Activated naive CD4-positive, alpha-beta T cell treated with anti-CD3 and anti-CD28 coated beads, Interleukin-2, amount 50 U/mL, for 24 hours (primary cell): ENCODE data around the gene TBX5.

ENCODE experiments used
- H3K27ac Mint-ChIP-seq: one replicate; pipeline ENCODE4 v1.8.0; 2021; ENCODE audit warnings: mild to moderate bottlenecking, mixed read lengths
- H3K27me3 Mint-ChIP-seq: one replicate; pipeline ENCODE4 v1.8.0; 2021; ENCODE audit warnings: mixed read lengths
- H3K36me3 Mint-ChIP-seq: one replicate; pipeline ENCODE4 v1.8.0; 2021; ENCODE audit warnings: mixed read lengths
- H3K4me1 Mint-ChIP-seq: one replicate; pipeline ENCODE4 v1.8.0; 2021; ENCODE audit warnings: mixed read lengths
- H3K4me3 Mint-ChIP-seq: one replicate; pipeline ENCODE4 v1.8.0; 2021; ENCODE audit warnings: mild to moderate bottlenecking, mixed read lengths
- H3K9me3 Mint-ChIP-seq: one replicate; pipeline ENCODE4 v1.8.0; 2021; ENCODE audit warnings: mixed read lengths

Gene TBX5

DNA sequence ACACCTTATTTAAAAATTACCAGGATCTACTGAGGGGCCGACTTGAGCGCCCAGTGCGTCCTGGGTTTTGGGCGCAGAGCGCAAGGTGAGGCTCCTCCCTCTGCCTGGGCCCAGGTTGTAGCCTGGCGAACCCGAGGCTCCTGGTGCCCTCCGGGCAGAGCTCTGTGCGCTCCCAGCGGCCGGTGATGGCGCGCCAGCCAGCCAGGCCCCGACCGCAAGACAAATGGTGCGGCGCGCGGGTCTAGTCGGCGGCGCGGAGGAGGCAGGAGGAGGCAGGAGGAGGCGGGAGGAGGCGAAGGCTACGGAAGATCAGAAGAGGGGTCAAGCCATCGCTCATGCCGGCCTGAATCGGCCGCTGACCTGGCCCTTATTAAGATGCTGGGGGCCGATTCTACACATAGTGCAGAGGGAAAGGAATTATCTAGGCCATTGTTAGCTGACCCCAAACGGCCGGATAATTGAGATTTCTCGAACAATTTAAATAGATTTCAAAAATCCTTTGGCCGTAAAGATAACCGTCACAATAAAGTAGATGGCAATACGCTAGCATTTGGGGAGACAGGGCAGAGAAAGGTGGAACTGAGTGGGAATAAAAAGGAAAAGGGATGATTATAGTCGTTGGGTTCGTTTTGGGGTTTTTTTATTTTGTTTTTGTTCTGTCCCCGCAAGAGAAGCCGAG lies 2.8 kb downstream of the TBX5 start:
- Mint-ChIP-seq H3K4me1 (peaks cover 3% of the 10 kb centered on the region), H3K4me3 (no peak overlapping the region), H3K36me3 (no peaks in the 10 kb centered on the region), H3K9me3 (no peaks in the 10 kb centered on the region), H3K27me3 (peaks cover 61% of the 10 kb centered on the region), H3K27ac (no peak overlapping the region)

DNA sequence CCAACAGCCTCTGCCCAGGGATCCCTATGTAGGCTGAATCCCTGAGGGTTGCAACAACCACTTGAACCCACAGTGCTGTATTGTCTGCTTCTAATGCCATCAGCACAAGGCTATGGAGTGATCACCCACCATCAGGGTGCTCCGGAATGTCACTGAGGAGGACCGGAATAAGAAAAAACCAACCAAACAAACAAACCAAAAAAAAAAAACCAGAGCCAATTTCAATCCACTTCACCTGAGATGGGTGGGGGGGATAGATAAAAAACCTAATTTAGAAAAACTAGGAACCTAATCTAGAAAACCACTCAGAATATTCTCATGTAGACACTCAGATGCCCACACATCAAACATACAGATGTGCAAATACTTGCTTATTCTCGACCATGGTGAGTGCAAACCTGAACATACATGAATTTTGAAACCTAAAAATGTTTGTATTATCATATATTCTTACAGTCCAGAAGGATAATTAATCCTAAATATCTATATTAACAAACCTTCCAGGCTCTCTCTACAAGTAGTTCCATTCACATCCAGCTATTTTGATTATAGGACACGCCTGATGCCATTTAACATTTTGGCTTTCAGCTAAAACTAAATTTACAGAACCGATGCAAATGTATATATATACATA lies 3.7 kb downstream of the TBX5 start:
- no peak overlapping the region for H3K27ac Mint-ChIP-seq
- no peaks in the 10 kb centered on the region for H3K4me1 Mint-ChIP-seq
- H3K9me3 Mint-ChIP-seq = no peaks in the 10 kb centered on the region
- H3K27me3 Mint-ChIP-seq = peaks cover 61% of the 10 kb centered on the region
- no peak overlapping the region for H3K4me3 Mint-ChIP-seq
- H3K36me3 Mint-ChIP-seq = no peaks in the 10 kb centered on the region

- H3K27ac Mint-ChIP-seq = no peak overlapping the region
- H3K36me3 Mint-ChIP-seq = no peaks in the 10 kb centered on the region
- no peaks in the 10 kb centered on the region for H3K4me1 Mint-ChIP-seq
- no peaks in the 10 kb centered on the region for H3K9me3 Mint-ChIP-seq
- no peak overlapping the region for H3K4me3 Mint-ChIP-seq
- H3K27me3 Mint-ChIP-seq = peaks cover 60% of the 10 kb centered on the region
These were observed 4.4 kb downstream of the TBX5 start for GRCh38 chr12:114401328-114402083.

DNA sequence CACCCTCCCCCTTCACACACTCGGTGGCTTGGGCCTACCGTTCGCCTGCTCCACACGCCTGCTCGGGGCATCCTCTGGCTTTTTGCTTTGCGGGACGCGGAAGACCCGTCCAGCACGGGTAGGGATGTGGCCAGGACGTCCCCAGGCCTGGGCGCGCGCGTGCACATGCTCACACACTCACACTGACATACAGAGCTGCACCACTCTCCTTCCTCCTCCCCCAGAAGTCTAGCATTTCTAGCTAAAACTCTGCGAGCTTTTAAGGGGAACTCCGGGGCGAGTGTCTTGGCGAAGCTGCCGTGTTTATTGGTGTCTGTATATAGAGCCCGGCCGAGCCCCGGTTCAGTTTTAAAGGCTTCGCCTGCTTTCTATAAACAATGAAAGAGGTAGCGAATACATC lies 5.0 kb downstream of the TBX5 start:
- H3K27ac Mint-ChIP-seq = no peak overlapping the region
- no peaks in the 10 kb centered on the region for H3K36me3 Mint-ChIP-seq
- H3K4me1 Mint-ChIP-seq = no peaks in the 10 kb centered on the region
- peaks cover 58% of the 10 kb centered on the region for H3K27me3 Mint-ChIP-seq
- H3K4me3 Mint-ChIP-seq = no peak overlapping the region
- no peaks in the 10 kb centered on the region for H3K9me3 Mint-ChIP-seq

- Mint-ChIP-seq H3K4me1 (no peaks in the 10 kb centered on the region), H3K27me3 (peaks cover 60% of the 10 kb centered on the region), H3K36me3 (no peaks in the 10 kb centered on the region), H3K9me3 (no peaks in the 10 kb centered on the region), H3K4me3 (no peak overlapping the region), H3K27ac (no peak overlapping the region)
These were observed 5.6 kb downstream of the TBX5 start for GRCh38 chr12:114400361-114400811.

- Mint-ChIP-seq H3K27ac (no peak overlapping the region), H3K4me3 (no peak overlapping the region), H3K4me1 (no peaks in the 10 kb centered on the region), H3K9me3 (no peaks in the 10 kb centered on the region), H3K27me3 (peaks cover 63% of the 10 kb centered on the region), H3K36me3 (no peaks in the 10 kb centered on the region)
These were observed 6.2 kb downstream of the TBX5 start for GRCh38 chr12:114399664-114400211.

- no peak overlapping the region for H3K4me3 Mint-ChIP-seq
- no peaks in the 10 kb centered on the region for H3K9me3 Mint-ChIP-seq
- peaks cover 67% of the 10 kb centered on the region for H3K27me3 Mint-ChIP-seq
- H3K36me3 Mint-ChIP-seq = no peaks in the 10 kb centered on the region
- H3K27ac Mint-ChIP-seq = no peak overlapping the region
- H3K4me1 Mint-ChIP-seq = no peaks in the 10 kb centered on the region
These were observed 7.7 kb downstream of the TBX5 start for GRCh38 chr12:114397978-114398881.

DNA sequence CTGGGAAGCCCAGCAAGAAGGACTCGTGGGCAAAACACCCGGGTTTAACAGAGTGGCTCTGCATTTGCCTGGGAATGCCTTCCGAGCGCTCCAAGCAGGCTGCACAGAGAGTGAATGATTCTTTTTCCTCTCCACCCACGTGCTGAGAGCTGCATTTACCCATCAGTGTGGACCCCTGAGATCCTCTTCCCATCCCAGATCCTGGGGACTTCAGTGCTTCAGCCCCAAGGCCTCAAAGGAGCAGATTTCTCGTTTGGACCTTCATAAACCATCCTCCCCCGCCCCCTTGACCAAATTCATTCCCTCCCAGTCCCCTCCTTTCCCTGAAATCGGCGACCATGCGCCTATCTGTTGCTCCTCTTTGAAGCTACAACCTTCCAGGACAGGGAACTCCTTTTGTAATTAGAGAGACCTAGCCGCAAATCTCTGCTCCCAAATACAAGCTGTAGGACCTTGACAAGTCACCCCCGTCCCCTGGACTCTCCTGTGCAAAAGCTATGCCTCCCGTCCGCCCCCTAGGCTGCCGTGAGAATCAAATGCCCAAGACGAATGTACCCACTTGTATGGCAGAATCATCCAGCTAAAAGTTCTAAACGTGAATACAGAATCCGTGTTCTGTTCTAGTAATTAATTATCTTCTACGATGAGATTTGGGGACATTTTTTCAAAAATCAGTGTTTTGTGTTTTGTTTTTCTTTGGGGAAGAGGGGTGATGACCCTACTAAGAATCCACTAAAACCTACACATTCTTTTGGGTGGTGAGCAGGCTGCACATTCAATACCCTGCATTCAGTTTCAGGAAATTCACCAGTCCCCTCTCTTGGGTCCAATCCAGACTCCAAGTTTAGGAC lies 8.8 kb downstream of the TBX5 start:
- H3K9me3 Mint-ChIP-seq = peaks cover 1% of the 10 kb centered on the region
- peaks cover 65% of the 10 kb centered on the region for H3K27me3 Mint-ChIP-seq
- no peak overlapping the region for H3K27ac Mint-ChIP-seq
- no peaks in the 10 kb centered on the region for H3K4me1 Mint-ChIP-seq
- H3K36me3 Mint-ChIP-seq = no peaks in the 10 kb centered on the region
- H3K4me3 Mint-ChIP-seq = no peak overlapping the region

GRCh38 chr12:114396153-114396868 lies 9.6 kb downstream of the TBX5 start:
- no peaks in the 10 kb centered on the region for H3K36me3 Mint-ChIP-seq
- H3K27me3 Mint-ChIP-seq = peaks cover 63% of the 10 kb centered on the region
- no peak overlapping the region for H3K4me3 Mint-ChIP-seq
- peaks cover 5% of the 10 kb centered on the region for H3K9me3 Mint-ChIP-seq
- H3K27ac Mint-ChIP-seq = no peak overlapping the region
- H3K4me1 Mint-ChIP-seq = no peaks in the 10 kb centered on the region

GRCh38 chr12:114395755-114396152 lies 10.2 kb downstream of the TBX5 start:
- Mint-ChIP-seq H3K4me1 (no peaks in the 10 kb centered on the region), H3K27me3 (peaks cover 64% of the 10 kb centered on the region), H3K27ac (no peak overlapping the region), H3K4me3 (no peak overlapping the region), H3K36me3 (no peaks in the 10 kb centered on the region), H3K9me3 (peaks cover 5% of the 10 kb centered on the region)

- Mint-ChIP-seq H3K9me3 (peaks cover 5% of the 10 kb centered on the region), H3K4me3 (no peak overlapping the region), H3K27ac (no peak overlapping the region), H3K27me3 (peaks cover 65% of the 10 kb centered on the region), H3K36me3 (no peaks in the 10 kb centered on the region), H3K4me1 (no peaks in the 10 kb centered on the region)
These were observed 10.7 kb downstream of the TBX5 start for GRCh38 chr12:114395233-114395632.

DNA sequence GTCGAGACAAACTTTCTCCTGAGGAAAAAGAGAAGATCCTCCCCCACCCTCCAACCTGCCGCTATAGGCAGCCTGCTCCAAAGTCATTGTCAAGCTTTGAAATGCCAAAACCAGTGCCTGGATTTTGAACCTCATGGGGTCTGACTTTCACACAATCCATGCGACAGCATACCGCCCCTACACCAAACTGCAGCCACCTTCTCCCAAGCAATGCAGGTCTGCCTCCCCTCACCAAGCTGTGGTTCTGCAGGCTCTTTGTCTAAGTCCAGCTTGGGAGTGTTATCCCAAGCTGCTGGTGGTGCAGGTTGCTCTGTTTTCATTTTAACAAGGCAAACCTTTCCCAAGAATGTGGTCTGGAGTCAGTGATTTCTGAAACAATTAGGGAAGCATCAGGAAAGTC lies 12.4 kb downstream of the TBX5 start:
- Mint-ChIP-seq H3K9me3 (peaks cover 5% of the 10 kb centered on the region), H3K36me3 (no peaks in the 10 kb centered on the region), H3K4me3 (no peak overlapping the region), H3K27ac (no peak overlapping the region), H3K27me3 (peaks cover 60% of the 10 kb centered on the region), H3K4me1 (no peaks in the 10 kb centered on the region)

DNA sequence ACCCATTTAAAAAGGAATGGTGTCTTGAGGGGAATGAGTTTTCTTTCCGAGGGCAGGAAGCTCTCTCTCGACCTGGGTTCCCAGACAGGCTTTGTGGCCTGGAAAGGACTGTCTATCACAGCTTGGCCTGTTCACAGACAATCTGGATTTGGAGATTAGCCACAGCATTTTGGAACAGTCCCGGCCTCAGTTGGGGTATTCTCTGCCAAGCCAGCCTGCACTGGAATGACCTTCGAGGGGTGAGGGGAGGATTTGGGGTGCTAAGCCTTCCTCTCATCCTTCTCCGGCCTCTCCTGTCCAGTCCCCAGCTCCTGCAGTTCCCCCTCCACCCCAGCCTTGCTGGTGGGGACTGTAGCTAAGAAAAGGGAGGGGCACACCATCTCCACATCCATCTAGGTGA lies 13.0 kb downstream of the TBX5 start:
- Mint-ChIP-seq H3K9me3 (peaks cover 5% of the 10 kb centered on the region), H3K4me1 (no peaks in the 10 kb centered on the region), H3K4me3 (no peak overlapping the region), H3K27ac (no peak overlapping the region), H3K36me3 (no peaks in the 10 kb centered on the region), H3K27me3 (peaks cover 54% of the 10 kb centered on the region)

- H3K27ac Mint-ChIP-seq = no peak overlapping the region
- no peak overlapping the region for H3K4me3 Mint-ChIP-seq
- no peaks in the 10 kb centered on the region for H3K4me1 Mint-ChIP-seq
- no peaks in the 10 kb centered on the region for H3K36me3 Mint-ChIP-seq
- H3K27me3 Mint-ChIP-seq = peaks cover 42% of the 10 kb centered on the region
- H3K9me3 Mint-ChIP-seq = peaks cover 5% of the 10 kb centered on the region
These were observed 14.9 kb downstream of the TBX5 start for GRCh38 chr12:114391088-114391487.
